GM12874 (cell line): ENCODE results near the gene RABGGTB.

Source experiments
- TF ChIP-seq, protein P1 (sequence below): IDR thresholded peaks from 2 replicates; pipeline ENCODE4 v1.5.1; 2011; ENCODE audit warnings: low read depth, mild to moderate bottlenecking, control low read depth, low read length, moderate library complexity; ENCODE audit not compliant: insufficient read depth

RABGGTB gene

DNA sequence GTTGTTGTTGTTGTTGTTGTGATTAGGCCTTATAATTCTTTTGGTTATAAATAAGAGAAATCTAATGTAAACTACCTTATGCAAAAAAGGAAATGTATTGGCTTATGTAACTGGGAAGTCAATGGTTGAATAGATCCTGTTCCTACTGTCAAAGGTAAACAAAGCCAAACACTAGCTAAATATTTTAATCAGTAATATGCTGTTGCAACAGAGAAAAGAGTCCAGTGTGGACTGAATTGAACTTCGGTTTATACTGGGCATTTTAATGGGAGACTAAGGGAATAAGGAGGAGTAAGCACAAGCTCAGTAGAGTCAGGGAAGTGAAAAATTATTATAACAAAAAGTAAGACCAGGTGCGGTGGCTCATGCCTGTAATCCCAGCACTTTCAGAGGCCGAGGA is 26.0 kb downstream of the RABGGTB start:
- TF ChIP-seq, protein P1, sequence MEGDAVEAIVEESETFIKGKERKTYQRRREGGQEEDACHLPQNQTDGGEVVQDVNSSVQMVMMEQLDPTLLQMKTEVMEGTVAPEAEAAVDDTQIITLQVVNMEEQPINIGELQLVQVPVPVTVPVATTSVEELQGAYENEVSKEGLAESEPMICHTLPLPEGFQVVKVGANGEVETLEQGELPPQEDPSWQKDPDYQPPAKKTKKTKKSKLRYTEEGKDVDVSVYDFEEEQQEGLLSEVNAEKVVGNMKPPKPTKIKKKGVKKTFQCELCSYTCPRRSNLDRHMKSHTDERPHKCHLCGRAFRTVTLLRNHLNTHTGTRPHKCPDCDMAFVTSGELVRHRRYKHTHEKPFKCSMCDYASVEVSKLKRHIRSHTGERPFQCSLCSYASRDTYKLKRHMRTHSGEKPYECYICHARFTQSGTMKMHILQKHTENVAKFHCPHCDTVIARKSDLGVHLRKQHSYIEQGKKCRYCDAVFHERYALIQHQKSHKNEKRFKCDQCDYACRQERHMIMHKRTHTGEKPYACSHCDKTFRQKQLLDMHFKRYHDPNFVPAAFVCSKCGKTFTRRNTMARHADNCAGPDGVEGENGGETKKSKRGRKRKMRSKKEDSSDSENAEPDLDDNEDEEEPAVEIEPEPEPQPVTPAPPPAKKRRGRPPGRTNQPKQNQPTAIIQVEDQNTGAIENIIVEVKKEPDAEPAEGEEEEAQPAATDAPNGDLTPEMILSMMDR, result no peak

DNA sequence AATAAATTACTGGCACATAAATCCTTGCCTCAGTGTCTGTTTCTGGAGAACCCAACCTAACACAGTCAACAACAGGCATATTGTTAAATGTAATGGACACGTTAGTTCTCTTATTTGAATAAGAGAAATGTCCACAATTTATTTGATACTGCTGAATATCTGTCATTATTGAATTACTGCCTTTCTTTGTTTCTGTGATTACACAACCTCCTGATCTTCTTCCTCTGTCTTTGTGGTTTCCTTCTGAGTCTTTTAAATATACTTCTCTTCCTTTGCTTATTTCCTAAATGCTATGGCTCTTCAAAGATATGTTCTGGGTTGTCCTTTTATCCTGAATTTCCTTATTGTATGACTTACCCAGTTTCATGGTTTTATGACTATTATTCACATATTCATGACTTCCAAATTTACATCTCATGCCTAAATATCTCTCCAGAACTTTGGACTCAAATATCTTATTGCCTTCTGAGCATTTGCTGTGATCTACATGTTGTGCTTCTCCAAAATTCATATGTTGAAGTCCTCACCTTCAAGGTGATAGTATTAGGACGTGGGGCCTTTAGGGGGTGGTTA is 50.6 kb downstream of the RABGGTB start:
- TF ChIP-seq, protein P1, result no peak

DNA sequence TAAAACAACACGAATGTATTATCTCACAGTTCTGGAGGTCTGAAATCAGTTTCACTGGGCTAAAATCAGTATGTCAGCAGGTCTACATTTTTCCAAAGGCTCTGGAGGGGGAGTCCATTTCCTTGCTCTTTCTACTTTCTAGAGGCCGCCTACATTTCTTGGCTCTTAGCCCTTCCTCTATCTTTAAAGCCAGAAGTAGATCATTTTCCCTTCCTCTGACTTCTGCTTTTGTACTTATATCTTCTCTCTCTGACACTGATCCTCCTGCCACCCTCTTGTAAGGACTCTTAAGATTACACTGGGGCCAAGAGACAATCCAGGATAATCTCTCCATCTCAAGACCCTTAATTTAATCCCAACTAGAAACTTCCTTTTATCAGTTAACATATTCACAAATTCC is 52.0 kb downstream of the RABGGTB start:
- TF ChIP-seq, protein P1, result no peak

DNA sequence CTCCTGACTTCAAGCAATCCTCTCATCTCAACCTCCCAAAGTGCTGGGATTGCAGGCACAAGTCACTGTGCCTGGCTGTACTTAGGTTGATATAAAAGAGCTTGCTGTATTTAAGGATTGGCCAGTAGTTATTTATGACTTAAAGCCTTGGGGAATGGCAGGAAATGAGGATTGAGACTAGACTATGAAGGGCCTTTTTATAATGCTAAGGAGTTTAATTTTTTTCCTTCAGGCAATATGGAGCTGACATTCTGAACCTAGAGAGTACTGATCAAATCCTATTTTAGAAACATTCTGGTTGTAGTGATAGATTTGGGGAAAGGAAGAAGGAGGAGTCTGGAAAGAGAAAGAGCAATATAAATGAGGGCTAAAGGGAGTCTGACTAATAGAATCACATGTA is 55.4 kb downstream of the RABGGTB start:
- TF ChIP-seq, protein P1, result no peak
